ENCODE results near the gene TUBB2A. TPM values are rescaled to one million over a fixed set of nuclear protein-coding genes. Genes with fewer than 3 reads are reported as not detected.

TUBB2A gene
- total and polyA plus RNA-seq, 2 of the 13 experiments (the other 11 are each of a cell fraction or from before 2014, with no cell fraction given) = 35.3 to 106 TPM

DNA sequence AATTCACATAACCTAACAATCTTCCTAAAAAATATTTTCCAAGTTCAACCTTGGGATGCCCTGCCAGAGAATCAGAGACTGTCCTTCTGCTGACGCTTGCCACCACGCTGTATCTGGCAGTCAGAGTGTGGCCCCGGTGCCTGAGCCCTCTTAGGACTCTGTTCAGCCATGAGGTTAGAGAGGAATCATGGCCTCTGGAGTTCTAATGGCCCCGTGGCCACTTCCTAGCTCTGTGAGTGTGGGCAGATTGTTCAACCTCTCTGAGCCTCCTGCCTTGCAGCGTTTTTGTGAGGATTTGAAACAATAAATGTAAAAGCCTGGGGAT lies 36.6 kb downstream of the TUBB2A start:
- no peaks in the 10 kb centered on the region for H3K36me3 ChIP-seq (replicated peaks in 1 of 2; ENCODE audit: control insufficient read depth in 1 of 2, insufficient read depth in 2 of 2, low read length in 2 of 2)
- FAIRE-seq (no peak), DNase-seq (ENCODE audit: low spot score) (no peak), ATAC-seq (no peak)
- TF ChIP-seq ZNF260 (CRISPR knock-in tag; IDR thresholded peaks at IDR 0.05; ENCODE audit: borderline replicate concordance, low read depth) (no peak), NR2C2 (CRISPR knock-in tag; IDR thresholded peaks at IDR 0.05; ENCODE audit: borderline replicate concordance) (0 out of 2 replicates have a peak, but pooled peaks have one; percentile 0), ERF (CRISPR knock-in tag; IDR thresholded peaks at IDR 0.05) (0 out of 2 replicates have a peak, but pooled peaks have one; percentile 5), ZNF775 (CRISPR knock-in tag; IDR thresholded peaks at IDR 0.05; ENCODE audit: borderline replicate concordance) (no peak), NCOR1 (IDR thresholded peaks at IDR 0.05; ENCODE audit: borderline replicate concordance, low read length) (peak; percentile 74), IRX3 (CRISPR knock-in tag; IDR thresholded peaks at IDR 0.05; ENCODE audit: borderline replicate concordance, low read depth) (no peak), YY1 (IDR thresholded peaks at IDR 0.05; ENCODE audit: insufficient read depth, insufficient replicate concordance, low read depth, low read length) (peak; percentile 66), ZMYM3 (CRISPR knock-in tag; IDR thresholded peaks at IDR 0.05) (peak; percentile 88), KDM5A (IDR thresholded peaks at IDR 0.05; ENCODE audit: borderline replicate concordance, low read length) (peak; percentile 40; the same call in 1 of the 2 replicates), PHF5A (CRISPR knock-in tag; IDR thresholded peaks at IDR 0.05; ENCODE audit: low read depth, unreplicated experiment) (peak; percentile 16), ZNF768 (CRISPR knock-in tag; IDR thresholded peaks at IDR 0.05) (peak; percentile 93), ZNF331 (CRISPR knock-in tag; IDR thresholded peaks at IDR 0.05) (0 out of 2 replicates have a peak, but pooled peaks have one; percentile 18), GFI1 (CRISPR knock-in tag; IDR thresholded peaks at IDR 0.05; ENCODE audit: borderline replicate concordance) (0 out of 2 replicates have a peak, but pooled peaks have one; percentile 19), ZNF703 (CRISPR knock-in tag; IDR thresholded peaks at IDR 0.05; ENCODE audit: borderline replicate concordance) (no peak), SALL1 (CRISPR knock-in tag; IDR thresholded peaks at IDR 0.05) (peak; percentile 73), ZBTB38 (CRISPR knock-in tag; IDR thresholded peaks at IDR 0.05) (peak; percentile 32; the same call in 1 of the 2 replicates)
- TF ChIP-seq, protein P1, sequence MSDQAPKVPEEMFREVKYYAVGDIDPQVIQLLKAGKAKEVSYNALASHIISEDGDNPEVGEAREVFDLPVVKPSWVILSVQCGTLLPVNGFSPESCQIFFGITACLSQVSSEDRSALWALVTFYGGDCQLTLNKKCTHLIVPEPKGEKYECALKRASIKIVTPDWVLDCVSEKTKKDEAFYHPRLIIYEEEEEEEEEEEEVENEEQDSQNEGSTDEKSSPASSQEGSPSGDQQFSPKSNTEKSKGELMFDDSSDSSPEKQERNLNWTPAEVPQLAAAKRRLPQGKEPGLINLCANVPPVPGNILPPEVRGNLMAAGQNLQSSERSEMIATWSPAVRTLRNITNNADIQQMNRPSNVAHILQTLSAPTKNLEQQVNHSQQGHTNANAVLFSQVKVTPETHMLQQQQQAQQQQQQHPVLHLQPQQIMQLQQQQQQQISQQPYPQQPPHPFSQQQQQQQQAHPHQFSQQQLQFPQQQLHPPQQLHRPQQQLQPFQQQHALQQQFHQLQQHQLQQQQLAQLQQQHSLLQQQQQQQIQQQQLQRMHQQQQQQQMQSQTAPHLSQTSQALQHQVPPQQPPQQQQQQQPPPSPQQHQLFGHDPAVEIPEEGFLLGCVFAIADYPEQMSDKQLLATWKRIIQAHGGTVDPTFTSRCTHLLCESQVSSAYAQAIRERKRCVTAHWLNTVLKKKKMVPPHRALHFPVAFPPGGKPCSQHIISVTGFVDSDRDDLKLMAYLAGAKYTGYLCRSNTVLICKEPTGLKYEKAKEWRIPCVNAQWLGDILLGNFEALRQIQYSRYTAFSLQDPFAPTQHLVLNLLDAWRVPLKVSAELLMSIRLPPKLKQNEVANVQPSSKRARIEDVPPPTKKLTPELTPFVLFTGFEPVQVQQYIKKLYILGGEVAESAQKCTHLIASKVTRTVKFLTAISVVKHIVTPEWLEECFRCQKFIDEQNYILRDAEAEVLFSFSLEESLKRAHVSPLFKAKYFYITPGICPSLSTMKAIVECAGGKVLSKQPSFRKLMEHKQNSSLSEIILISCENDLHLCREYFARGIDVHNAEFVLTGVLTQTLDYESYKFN (CRISPR knock-in tag; conservative IDR thresholded peaks at IDR 0.05) = peak; percentile 41
- TF ChIP-seq, protein P2, sequence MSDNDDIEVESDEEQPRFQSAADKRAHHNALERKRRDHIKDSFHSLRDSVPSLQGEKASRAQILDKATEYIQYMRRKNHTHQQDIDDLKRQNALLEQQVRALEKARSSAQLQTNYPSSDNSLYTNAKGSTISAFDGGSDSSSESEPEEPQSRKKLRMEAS (IDR thresholded peaks at IDR 0.05) = peak; percentile 21; the same call in 1 of the 2 replicates
- ChIA-PET CTCF (ENCODE audit: low intra/inter-chr PET ratio, low total read pairs) (no interaction called here), POLR2A (interaction anchor here (1.6 to 3.3 kb wide), 6 partner anchors 13 to 127 kb away, joined by 5 to 21 read pairs (median 10); no protein-coding TSS in a partner anchor)
- no peak overlapping the region for H2AFZ ChIP-seq (ENCODE audit: low read length)
- H3K9me3 ChIP-seq (ENCODE audit: low read length) = no peaks in the 10 kb centered on the region
- peak overlapping the region; percentile 42; the same call in 1 of the 2 replicates for H3K9ac ChIP-seq (ENCODE audit: insufficient read depth, low read depth, low read length)
- no peaks in the 10 kb centered on the region for H4K20me1 ChIP-seq (ENCODE audit: insufficient read depth, low read length)
- H3K4me3 ChIP-seq (replicated peaks in 1 of 3; ENCODE audit: insufficient read depth in 1 of 3, low read depth in 2 of 3, low read length in 3 of 3) = peak overlapping the region in 1 of 3 experiments; percentile 84; a peak in 3 of 6 replicates
- no peaks in the 10 kb centered on the region; a peak in 1 of 5 replicates for H3K27me3 ChIP-seq (ENCODE audit: control insufficient read depth in 1 of 2, insufficient read depth in 2 of 2, low read length in 2 of 2)
- in situ Hi-C loops (cut with HindIII; ENCODE audit: extremely low pct_ligation_motif_present, low pct_unique_long_range_greater_than_20kb) (no loop called here), intact Hi-C loops (cut with micrococcal nuclease; ENCODE audit: unreplicated experiment) (no loop called here)
- H3K79me2 ChIP-seq (ENCODE audit: insufficient read depth, low read length) = peaks cover 11% of the 10 kb centered on the region
- WGBS (ENCODE audit: low lambda C conversion rate) = 48% methylated on average over 5 of the region's 5 CpGs
- peak overlapping the region; percentile 76 for H3K27ac ChIP-seq (ENCODE audit: extremely low read length, insufficient read depth, low read length)
- H3K4me1 ChIP-seq (ENCODE audit: insufficient read depth, low read length) = peaks cover 38% of the 10 kb centered on the region
- BruUV-seq (replicated peaks) = no TSS peak
- H3K4me2 ChIP-seq (ENCODE audit: low read depth, low read length) = peak overlapping the region; percentile 87

Data from HepG2 (cell line).